HG03025 (cell line): ENCODE results near the gene CHST15.

ENCODE experiments used
- ATAC-seq: cut with Tn5 transposase; IDR thresholded peaks from one replicate; pipeline ENCODE4 v1.9.1; 2021; ENCODE audit warnings: mild to moderate bottlenecking, moderate library complexity; ENCODE audit not compliant: unreplicated experiment, low FRiP score

Gene CHST15

GRCh38 chr10:124016804-124017375 lies 76.5 kb downstream of the CHST15 start:
- ATAC-seq: no peak

- no peak for ATAC-seq
Measured at GRCh38 chr10:124015991-124016390, 77.4 kb downstream of the CHST15 start.

GRCh38 chr10:124014416-124015154 lies 78.8 kb downstream of the CHST15 start:
- ATAC-seq: no peak

GRCh38 chr10:124013916-124014315 lies 79.5 kb downstream of the CHST15 start:
- ATAC-seq: no peak

GRCh38 chr10:124012991-124013390 lies 80.4 kb downstream of the CHST15 start:
- ATAC-seq: no peak

- ATAC-seq: no peak
Measured at GRCh38 chr10:124012583-124012982, 80.8 kb downstream of the CHST15 start.

GRCh38 chr10:124012066-124012465 lies 81.3 kb downstream of the CHST15 start:
- ATAC-seq: no peak

- no peak for ATAC-seq
Measured at GRCh38 chr10:124011464-124011863, 81.9 kb downstream of the CHST15 start.

- ATAC-seq: no peak
Measured at GRCh38 chr10:124010563-124011131, 82.8 kb downstream of the CHST15 start.

- no peak for ATAC-seq
Measured at GRCh38 chr10:124010024-124010423, 83.4 kb downstream of the CHST15 start.

- no peak for ATAC-seq
Measured at GRCh38 chr10:124009231-124010015, 84.0 kb downstream of the CHST15 start.

GRCh38 chr10:124008681-124009080 lies 84.7 kb downstream of the CHST15 start:
- ATAC-seq: no peak

- ATAC-seq: no peak
Measured at GRCh38 chr10:124008187-124008586, 85.2 kb downstream of the CHST15 start.

- ATAC-seq: no peak
Measured at GRCh38 chr10:124007773-124008145, 85.6 kb downstream of the CHST15 start.

- no peak for ATAC-seq
Measured at GRCh38 chr10:124007102-124007772, 86.2 kb downstream of the CHST15 start.

- no peak for ATAC-seq
Measured at GRCh38 chr10:124006526-124006925, 86.9 kb downstream of the CHST15 start.

GRCh38 chr10:124005991-124006392 lies 87.4 kb downstream of the CHST15 start:
- ATAC-seq: no peak

GRCh38 chr10:124005091-124005490 lies 88.3 kb downstream of the CHST15 start:
- ATAC-seq: no peak

- ATAC-seq: no peak
Measured at GRCh38 chr10:124004663-124005004, 88.8 kb downstream of the CHST15 start.

GRCh38 chr10:124003871-124004662 lies 89.3 kb downstream of the CHST15 start:
- ATAC-seq: no peak
